NCI-H524 treated with DMSO at 0.1 percent for 48 hours (cell line): ENCODE measurements around the gene DTNB.
"Not testable (repeated sequence)": the region's sequence is repeated elsewhere in the genome, so short reads cannot be mapped to it uniquely, and the experiment has no call there.

ENCODE experiments used
- DNase-seq: peaks from one replicate; lab custom pipeline; 2025; lab: John Stamatoyannopoulos, UW

DTNB gene

GRCh38 chr2:25419678-25420242, 253.6 kb downstream of the DTNB start:
- no peak for DNase-seq

GRCh38 chr2:25418944-25419677, 254.3 kb downstream of the DTNB start:
- peak; percentile 81 for DNase-seq

- DNase-seq: peak; percentile 65
Measured at GRCh38 chr2:25417715-25418369, 255.5 kb downstream of the DTNB start.

GRCh38 chr2:25416674-25417073, 256.7 kb downstream of the DTNB start:
- DNase-seq: no peak

- DNase-seq: no peak
Measured at GRCh38 chr2:25414781-25415180, 258.6 kb downstream of the DTNB start.

- DNase-seq: not testable (repeated sequence)
Measured at GRCh38 chr2:25413409-25413808, 260.0 kb downstream of the DTNB start.

- no peak for DNase-seq
Measured at GRCh38 chr2:25411753-25412152, 261.6 kb downstream of the DTNB start.

GRCh38 chr2:25411281-25411680, 262.1 kb downstream of the DTNB start:
- no peak for DNase-seq

GRCh38 chr2:25410370-25410769, 263.0 kb downstream of the DTNB start:
- DNase-seq: no peak

GRCh38 chr2:25409468-25409867, 263.9 kb downstream of the DTNB start:
- no peak for DNase-seq

- DNase-seq: no peak
Measured at GRCh38 chr2:25409044-25409443, 264.3 kb downstream of the DTNB start.

- no peak for DNase-seq
Measured at GRCh38 chr2:25405611-25406295, 267.6 kb downstream of the DTNB start.

- DNase-seq: not testable (repeated sequence)
Measured at GRCh38 chr2:25403120-25403760, 270.1 kb downstream of the DTNB start.

- no peak for DNase-seq
Measured at GRCh38 chr2:25402477-25402876, 270.9 kb downstream of the DTNB start.

- peak; percentile 83 for DNase-seq
Measured at GRCh38 chr2:25401307-25402026, 271.9 kb downstream of the DTNB start.

GRCh38 chr2:25400576-25401216, 272.7 kb downstream of the DTNB start:
- no peak for DNase-seq

GRCh38 chr2:25400169-25400568, 273.2 kb downstream of the DTNB start:
- DNase-seq: no peak

- no peak for DNase-seq
Measured at GRCh38 chr2:25398534-25398933, 274.8 kb downstream of the DTNB start.

GRCh38 chr2:25397777-25398176, 275.6 kb downstream of the DTNB start:
- DNase-seq: peak; percentile 86

GRCh38 chr2:25389161-25389560, 284.2 kb downstream of the DTNB start:
- DNase-seq: no peak

- no peak for DNase-seq
Measured at GRCh38 chr2:25388491-25388890, 284.9 kb downstream of the DTNB start.
